Hematopoietic multipotent progenitor cell treated with erythropoietin and hydrocortisone succinate and interleukin-3 and kit ligand, for 15 days (in vitro differentiated cells): Measurements from ENCODE around the gene CLDN24.
A peak's percentile ranks its signal among the peaks of the same experiment; 100 is the strongest.

Source experiments
- DNase-seq: peaks from one replicate; pipeline ENCODE4 v3.0.0-alpha.2; 2015; ENCODE audit warnings: low spot score

The CLDN24 gene

GRCh38 chr4:183321079-183321478 is 1.1 kb downstream of the CLDN24 start:
- no peak for DNase-seq

- DNase-seq = no peak
Measured at GRCh38 chr4:183320211-183321059, 1.8 kb downstream of the CLDN24 start, which contains the start of gene CLDN22. TSS of gene CLDN22 (minus strand) at chr4:183320276. CDS start at chr4:183320218, 58 bp downstream.

- no peak for DNase-seq
Measured at GRCh38 chr4:183318656-183319055, 3.6 kb downstream of the CLDN24 start.

- no peak for DNase-seq
Measured at GRCh38 chr4:183314806-183315205, 7.4 kb downstream of the CLDN24 start.

GRCh38 chr4:183314336-183314735 is 7.9 kb downstream of the CLDN24 start:
- DNase-seq = no peak

- DNase-seq = no peak
Measured at GRCh38 chr4:183312841-183313240, 9.4 kb downstream of the CLDN24 start.

- DNase-seq = no peak
Measured at GRCh38 chr4:183306811-183307210, 15.4 kb downstream of the CLDN24 start.

- DNase-seq = no peak
Measured at GRCh38 chr4:183304538-183304937, 17.7 kb downstream of the CLDN24 start.

- no peak for DNase-seq
Measured at GRCh38 chr4:183304067-183304466, 18.2 kb downstream of the CLDN24 start.

- no peak for DNase-seq
Measured at GRCh38 chr4:183303301-183303700, 18.9 kb downstream of the CLDN24 start.

- no peak for DNase-seq
Measured at GRCh38 chr4:183300655-183301054, 21.6 kb downstream of the CLDN24 start.

GRCh38 chr4:183300070-183300469 is 22.2 kb downstream of the CLDN24 start:
- no peak for DNase-seq

- no peak for DNase-seq
Measured at GRCh38 chr4:183299464-183299863, 22.8 kb downstream of the CLDN24 start.

GRCh38 chr4:183297675-183298074 is 24.6 kb downstream of the CLDN24 start:
- DNase-seq = no peak

- no peak for DNase-seq
Measured at GRCh38 chr4:183295711-183296110, 26.5 kb downstream of the CLDN24 start.

GRCh38 chr4:183291070-183291469 is 31.2 kb downstream of the CLDN24 start:
- no peak for DNase-seq

GRCh38 chr4:183289688-183290087 is 32.5 kb downstream of the CLDN24 start:
- DNase-seq = peak; percentile 5

GRCh38 chr4:183288955-183289354 is 33.3 kb downstream of the CLDN24 start:
- DNase-seq = no peak

- no peak for DNase-seq
Measured at GRCh38 chr4:183287677-183288076, 34.5 kb downstream of the CLDN24 start.

GRCh38 chr4:183287309-183287659 is 34.9 kb downstream of the CLDN24 start:
- DNase-seq = no peak

- no peak for DNase-seq
Measured at GRCh38 chr4:183286590-183287308, 35.5 kb downstream of the CLDN24 start.

GRCh38 chr4:183285886-183286285 is 36.3 kb downstream of the CLDN24 start:
- DNase-seq = no peak

- DNase-seq = no peak
Measured at GRCh38 chr4:183284965-183285364, 37.3 kb downstream of the CLDN24 start.
